Measurements from ENCODE around the gene EOLA1.
A peak's percentile ranks its signal among the peaks of the same experiment; 100 is the strongest.
"Not testable (repeated sequence)": the region's sequence is repeated elsewhere in the genome, so short reads cannot be mapped to it uniquely, and the experiment has no call there.

The EOLA1 gene

GRCh38 chrX:149540621-149541520, at the start of gene EOLA1:
EOLA1 (plus strand) TSS chrX:149541012; CDS start chrX:149545631, 4,619 bp downstream.
- no peak for TF ChIP-seq ZNF274 (IDR thresholded peaks at IDR 0.05; ENCODE audit: low read depth, low read length)
- H3K4me3 ChIP-seq (ENCODE audit: low read length) = peak within 1 kb of the TSS; percentile 78

GRCh38 chrX:149491812-149492211, 49.0 kb upstream of the EOLA1 start:
- no peak for TF ChIP-seq ZNF274 (IDR thresholded peaks at IDR 0.05; ENCODE audit: low read depth, low read length)
- no peak overlapping the region for H3K4me3 ChIP-seq (ENCODE audit: low read length)

GRCh38 chrX:149493567-149494562, 46.9 kb upstream of the EOLA1 start:
- no peak overlapping the region for H3K4me3 ChIP-seq (ENCODE audit: low read length)
- TF ChIP-seq ZNF274 (IDR thresholded peaks at IDR 0.05; ENCODE audit: low read depth, low read length) = no peak

DNA sequence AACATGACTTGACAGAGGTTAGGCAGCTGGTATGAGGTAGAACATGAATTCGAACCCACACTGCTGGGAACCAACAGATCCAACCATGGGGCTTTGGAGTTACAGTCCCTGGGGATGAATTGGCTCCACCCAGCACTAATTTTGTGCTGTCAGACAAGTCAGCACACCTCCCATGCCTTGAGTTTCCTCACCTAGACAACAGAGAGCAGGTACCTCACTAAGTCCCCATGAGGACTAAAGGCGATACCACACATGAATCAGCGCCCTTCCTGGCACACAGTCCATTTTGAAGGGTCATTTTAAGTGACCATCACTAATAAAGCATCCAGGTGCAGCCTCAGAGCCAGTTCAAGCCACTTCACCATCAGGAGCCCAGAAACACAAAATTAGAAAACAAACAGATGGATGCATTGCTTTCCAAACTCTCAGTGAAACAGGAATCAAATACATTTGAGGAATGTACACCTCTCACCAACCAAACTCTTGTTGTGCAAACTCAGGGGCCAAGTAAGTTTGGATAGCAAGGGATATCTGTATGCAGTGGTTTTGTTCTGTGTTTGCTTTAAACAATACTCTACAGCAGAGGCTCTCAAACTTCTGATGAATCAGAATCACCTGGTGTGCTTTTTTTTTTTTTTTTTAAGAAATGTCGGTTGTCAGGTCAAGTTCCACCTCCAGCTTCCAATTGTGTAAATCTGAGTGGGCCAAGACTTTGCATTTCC, 45.8 kb upstream of the EOLA1 start:
- no peak for TF ChIP-seq ZNF274 (IDR thresholded peaks at IDR 0.05; ENCODE audit: low read depth, low read length)
- no peak overlapping the region for H3K4me3 ChIP-seq (ENCODE audit: low read length)

- no peak overlapping the region for H3K4me3 ChIP-seq (ENCODE audit: low read length)
- TF ChIP-seq ZNF274 (IDR thresholded peaks at IDR 0.05; ENCODE audit: low read depth, low read length) = no peak
Observed at GRCh38 chrX:149495573-149496071, 45.2 kb upstream of the EOLA1 start.

DNA sequence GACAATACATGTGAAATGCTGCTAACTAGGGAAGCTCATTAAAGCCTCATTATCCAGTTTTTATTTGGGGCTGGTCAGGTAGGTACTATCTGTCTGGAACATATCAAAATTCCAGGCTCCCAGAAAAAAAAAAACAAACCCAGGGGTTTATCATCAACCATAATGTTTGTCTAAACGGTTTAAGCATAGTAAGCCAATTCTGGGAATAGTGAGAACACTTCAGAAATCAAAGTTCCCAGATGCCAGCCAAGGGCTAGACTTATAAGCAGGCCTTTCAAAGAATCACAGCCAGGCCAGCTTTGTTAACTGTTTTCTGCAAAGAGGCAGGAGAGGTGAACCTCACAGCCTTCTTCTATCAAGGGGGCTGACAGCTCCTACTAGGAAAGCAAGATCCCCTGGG, 43.8 kb upstream of the EOLA1 start:
- H3K4me3 ChIP-seq (ENCODE audit: low read length) = no peak overlapping the region
- TF ChIP-seq ZNF274 (IDR thresholded peaks at IDR 0.05; ENCODE audit: low read depth, low read length) = no peak

- no peak overlapping the region for H3K4me3 ChIP-seq (ENCODE audit: low read length)
- TF ChIP-seq ZNF274 (IDR thresholded peaks at IDR 0.05; ENCODE audit: low read depth, low read length) = no peak
Observed at GRCh38 chrX:149497626-149498025, 43.2 kb upstream of the EOLA1 start.

DNA sequence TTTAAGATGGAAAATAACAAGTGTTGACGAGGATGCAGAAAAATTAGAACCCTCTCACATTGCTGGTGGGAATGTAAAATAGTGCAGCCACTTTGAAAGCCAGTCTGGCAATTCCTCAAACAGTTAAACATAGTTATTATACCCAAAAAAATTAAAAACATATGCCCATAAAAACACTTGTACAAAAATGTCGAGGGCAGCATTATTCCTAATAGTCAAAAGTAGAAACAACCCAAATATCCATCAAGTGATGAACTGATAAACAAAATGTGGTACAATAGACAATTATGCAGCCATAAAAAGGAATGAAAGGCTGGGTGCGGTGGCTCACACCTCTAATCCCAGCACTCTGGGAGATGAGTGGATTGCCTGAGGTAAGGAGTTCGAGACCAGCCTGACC, 42.0 kb upstream of the EOLA1 start:
- no peak overlapping the region for H3K4me3 ChIP-seq (ENCODE audit: low read length)
- TF ChIP-seq ZNF274 (IDR thresholded peaks at IDR 0.05; ENCODE audit: low read depth, low read length) = no peak

GRCh38 chrX:149499766-149500165, 41.0 kb upstream of the EOLA1 start:
- no peak for TF ChIP-seq ZNF274 (IDR thresholded peaks at IDR 0.05; ENCODE audit: low read depth, low read length)
- H3K4me3 ChIP-seq (ENCODE audit: low read length) = no peak overlapping the region

- H3K4me3 ChIP-seq (ENCODE audit: low read length) = not testable (repeated sequence)
Observed at GRCh38 chrX:149502923-149503322, 37.9 kb upstream of the EOLA1 start.

DNA sequence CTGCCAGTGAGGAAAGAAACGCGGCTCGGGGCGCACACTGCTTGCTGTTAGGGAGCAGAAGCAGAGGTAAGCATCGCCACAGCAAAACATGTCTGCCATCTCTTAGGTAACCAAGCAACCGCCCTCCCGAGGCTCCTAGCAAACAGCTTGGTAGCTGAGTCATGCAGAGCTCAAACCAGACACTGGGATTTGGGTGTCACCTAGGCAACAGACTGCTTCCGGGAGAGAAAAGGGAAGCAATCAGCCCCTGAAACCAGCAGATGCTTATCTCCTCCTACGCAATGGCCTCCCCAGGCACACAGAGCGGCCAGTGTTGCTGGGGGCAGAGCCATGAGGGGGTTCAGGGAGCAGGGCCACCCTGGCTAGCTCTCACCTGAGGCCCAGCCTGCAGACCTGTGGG, 37.4 kb upstream of the EOLA1 start:
- H3K4me3 ChIP-seq (ENCODE audit: low read length) = not testable (repeated sequence)

- peak overlapping the region; percentile 78 for H3K4me3 ChIP-seq (ENCODE audit: low read length)
- no peak for TF ChIP-seq ZNF274 (IDR thresholded peaks at IDR 0.05; ENCODE audit: low read depth, low read length)
Observed at GRCh38 chrX:149504226-149504914, 36.4 kb upstream of the EOLA1 start.

GRCh38 chrX:149504915-149505651, 35.7 kb upstream of the EOLA1 start, which contains the start of gene IDS:
IDS (minus strand) TSS chrX:149505306; CDS start chrX:149505137, 169 bp downstream.
- peak within 1 kb of the TSS; percentile 78 for H3K4me3 ChIP-seq (ENCODE audit: low read length)
- no peak for TF ChIP-seq ZNF274 (IDR thresholded peaks at IDR 0.05; ENCODE audit: low read depth, low read length)
